B cell (primary cell): ENCODE data around the gene PPM1N. TPM values are rescaled to one million over a fixed set of nuclear protein-coding genes. Genes with fewer than 3 reads are reported as not detected.

Experiments
- ATAC-seq: fragments of 200-7000 bp; cut with Tn5 transposase; one replicate; pipeline ENCODE4 v1.10.0; 2021; ENCODE audit warnings: low read depth, mild to moderate bottlenecking, moderate number of reproducible peaks, moderate library complexity
- CTCF ChIA-PET: fragments of 350-600 bp; sonication (Branson Sonifier 250); formaldehyde crosslinking; loops from one replicate; lab custom pipeline; 2021; ENCODE audit warnings: antibody characterized with exemption, inconsistent platforms; lab: Charles Lee
- POLR2A ChIA-PET: fragments of 350-600 bp; sonication (Branson Sonifier 250); formaldehyde crosslinking; loops from one replicate; lab custom pipeline; 2021; ENCODE audit warnings: antibody characterized with exemption; lab: Charles Lee
- DNase-seq: peaks from one replicate; pipeline ENCODE4 v3.0.0; 2013
- H2AFZ ChIP-seq: 2 replicates; pipeline ENCODE4 v1.6.1; 2012; ENCODE audit warnings: mild to moderate bottlenecking, low read depth, low read length; ENCODE audit not compliant: insufficient read depth, poor library complexity, severe bottlenecking
- H3K27ac ChIP-seq, 2 donors: 1 replicate in 1 of 2; 2 replicates in 1 of 2; pipeline ENCODE4 v1.5.1; 2012 to 2013; ENCODE audit warnings: low read length in 2 of 2, mild to moderate bottlenecking in 2 of 2, moderate library complexity in 1 of 2
- H3K27me3 ChIP-seq, 4 experiments: fragments of 200-600 bp in 1 of 4; sonication (generic) in 1 of 4; replicated peaks in 1 of 4; 1 replicate in 2 of 4; 2 replicates in 2 of 4; pipeline versions ENCODE4 v1.6.1 to v1.7.0; 2013 to 2016; ENCODE audit warnings: low read length in 3 of 4, mild to moderate bottlenecking in 2 of 4, mixed read lengths in 1 of 4, moderate library complexity in 1 of 4; ENCODE audit not compliant: insufficient read depth in 4 of 4, control insufficient read depth in 3 of 4; ENCODE audit errors: control extremely low read depth in 1 of 4
- H3K36me3 ChIP-seq, 2 experiments: replicated peaks in 1 of 2; 1 replicate in 1 of 2; 2 replicates in 1 of 2; pipeline versions ENCODE4 v1.6.1 to v1.7.1; 2013; ENCODE audit warnings: low read length in 1 of 2; ENCODE audit not compliant: insufficient read depth in 2 of 2, control insufficient read depth in 1 of 2; ENCODE audit errors: control extremely low read depth in 1 of 2, extremely low read depth in 1 of 2
- H3K4me1 ChIP-seq, 2 donors: fragments of 200-600 bp in 1 of 2; sonication (generic) in 1 of 2; 1 replicate in 1 of 2; 2 replicates in 1 of 2; pipeline versions ENCODE4 v1.5.1 to v1.6.1; 2013 to 2017; ENCODE audit warnings: low read length in 2 of 2; ENCODE audit not compliant: control insufficient read depth in 2 of 2, insufficient read depth in 2 of 2
- H3K4me2 ChIP-seq: replicated peaks from 2 replicates; pipeline ENCODE3; 2012; ENCODE audit warnings: mild to moderate bottlenecking, low read depth, low read length; ENCODE audit not compliant: poor library complexity, severe bottlenecking
- H3K4me3 ChIP-seq, 5 experiments: fragments of 200-600 bp in 1 of 5; sonication (generic) in 1 of 5; 1 replicate in 3 of 5; 2 replicates in 2 of 5; pipeline versions ENCODE4 v1.5.1 to v1.7.0; 2011 to 2016; ENCODE audit warnings: low read length in 4 of 5, mild to moderate bottlenecking in 4 of 5, low read depth in 2 of 5, control low read depth in 1 of 5, moderate library complexity in 1 of 5; ENCODE audit not compliant: insufficient read depth in 1 of 5; ENCODE audit errors: control extremely low read depth in 1 of 5, extremely low read depth in 1 of 5
- H3K79me2 ChIP-seq: fragments of 200-600 bp; sonication (generic); one replicate; pipeline ENCODE4 v1.6.0; 2016; ENCODE audit warnings: low read length; ENCODE audit not compliant: control insufficient read depth, insufficient read depth
- H3K9ac ChIP-seq: fragments of 200-600 bp; sonication (generic); 2 replicates; pipeline ENCODE4 v1.6.1; 2017; ENCODE audit warnings: mild to moderate bottlenecking, low read length, moderate library complexity
- H3K9me3 ChIP-seq, 3 donors: one replicate each; pipeline versions ENCODE4 v1.6.1 to v1.7.1; 2013; ENCODE audit warnings: low read length in 2 of 3; ENCODE audit not compliant: control insufficient read depth in 2 of 3, insufficient read depth in 1 of 3; ENCODE audit errors: control extremely low read depth in 1 of 3
- H4K20me1 ChIP-seq: 2 replicates; pipeline ENCODE4 v1.6.0; 2012; ENCODE audit warnings: mild to moderate bottlenecking, low read length; ENCODE audit not compliant: insufficient read depth, control insufficient read depth, poor library complexity, severe bottlenecking
- H3K27ac Mint-ChIP-seq: one replicate; pipeline ENCODE4 v1.8.0; 2021; ENCODE audit warnings: mixed read lengths
- H3K27me3 Mint-ChIP-seq: one replicate; pipeline ENCODE4 v1.8.0; 2021; ENCODE audit warnings: mixed read lengths
- H3K4me1 Mint-ChIP-seq: one replicate; pipeline ENCODE4 v1.8.0; 2021; ENCODE audit warnings: mixed read lengths
- H3K4me3 Mint-ChIP-seq: one replicate; pipeline ENCODE4 v1.8.0; 2021; ENCODE audit warnings: mixed read lengths
- H3K9me3 Mint-ChIP-seq: one replicate; pipeline ENCODE4 v1.8.0; 2022; ENCODE audit warnings: mixed read lengths; ENCODE audit not compliant: insufficient read depth
- CTCF ChIP-seq: fragments of 200-600 bp; IDR thresholded peaks from one replicate; pipeline ENCODE4 v1.8.0; 2022; ENCODE audit warnings: antibody characterized with exemption, mild to moderate bottlenecking
- EZH2 ChIP-seq: IDR thresholded peaks from 2 replicates; pipeline ENCODE4 v1.6.1; 2012; ENCODE audit warnings: borderline replicate concordance, low read depth, mild to moderate bottlenecking, moderate library complexity, low read length; ENCODE audit not compliant: insufficient read depth, poor library complexity, severe bottlenecking
- WGBS: methylation state at CpG from one replicate; pipeline ENCODE4 v1.1.5; 2013; ENCODE audit warnings: missing lambda C conversion rate; ENCODE audit not compliant: insufficient coverage; 5-methylcytosine and 5-hydroxymethylcytosine counted together
- intact Hi-C: fragments of 100-400 bp; cut with micrococcal nuclease; formaldehyde crosslinking; loops from one replicate; pipeline ENCODE4 v1.10.0; 2022
- polyA plus RNA-seq: library from polyadenylated mRNA; depleted of rRNA; stranded (reverse); fragments of >200 nt; gene quantifications from 2 replicates; pipeline ENCODE4 v1.2.3, GENCODE V29; 2012
- total RNA-seq, 2 donors: library from RNA; stranded (reverse); fragments of 120-200 nt in 1 of 2; gene quantifications; 1 replicate in 1 of 2; 2 replicates in 1 of 2; pipeline versions ENCODE4 v1.2.3 to v1.2.4, GENCODE V29; 2013 to 2022

The PPM1N gene
- total and polyA plus RNA-seq, 2 donors (not counting 1 experiment from before 2014, with no cell fraction given): 2.6 to 6.5 TPM

- no peaks in the 10 kb centered on the region for H3K27me3 Mint-ChIP-seq
- Histone ChIP-seq H3K27ac (peak overlapping the region; percentile 76 to 91), H2AFZ (no peak overlapping the region), H4K20me1 (peaks cover 49% of the 10 kb centered on the region), H3K36me3 (peaks cover 0 to 18% of the 10 kb centered on the region in 2 experiments), H3K9me3 (no peaks in the 10 kb centered on the region), H3K4me1 (peaks cover 62 to 64% of the 10 kb centered on the region in 2 donors), H3K9ac (peak overlapping the region; percentile 18), H3K4me2 (peak overlapping the region; percentile 67), H3K27me3 (no peaks in the 10 kb centered on the region), H3K79me2 (peaks cover 62% of the 10 kb centered on the region), H3K4me3 (peak overlapping the region; percentile 4 to 57 (median 29))
- WGBS: 7% methylated on average over 7 of the region's 10 CpGs
- H3K4me1 Mint-ChIP-seq: peaks cover 63% of the 10 kb centered on the region
- ATAC-seq: peak; percentile 75
- H3K9me3 Mint-ChIP-seq: no peaks in the 10 kb centered on the region
- TF ChIP-seq CTCF (no peak), EZH2 (no peak)
- CTCF ChIA-PET: interaction anchor here (0.5 to 2.4 kb wide), 14 partner anchors 7 to 167 kb away, joined by 3 to 14 read pairs (median 4); partner anchors contain the start of genes RTN2 and VASP
- peak overlapping the region; percentile 87 for H3K27ac Mint-ChIP-seq
- peak overlapping the region; percentile 74 for H3K4me3 Mint-ChIP-seq
- POLR2A ChIA-PET: interaction anchor here (0.6 to 0.8 kb wide), 5 partner anchors 14 to 273 kb away, joined by 3 to 4 read pairs (median 3); partner anchors contain the start of gene PPM1N
- DNase-seq: peak; percentile 89
- intact Hi-C loops: loop anchor here (1.0 kb wide), 1 partner anchor 8 kb away; the partner anchor contains the start of gene VASP
Observed at GRCh38 chr19:45515081-45515624, 16.9 kb downstream of the PPM1N start.
